Mucosa of descending colon (tissue), 3 donors: ENCODE data around the gene SHF. TPM values are rescaled to one million over a fixed set of nuclear protein-coding genes. Genes with fewer than 3 reads are reported as not detected.
"Not testable (repeated sequence)": the region's sequence is repeated elsewhere in the genome, so short reads cannot be mapped to it uniquely, and the experiment has no call there.

ENCODE experiments used
- ATAC-seq: fragments of 200-7000 bp; cut with Tn5 transposase; one replicate; pipeline ENCODE4 v1.9.1; 2020; ENCODE audit warnings: mild to moderate bottlenecking, moderate library complexity
- DNase-seq, 3 donors: peaks; one replicate each; pipeline ENCODE4 v3.0.0-alpha.2; 2020
- H3K36me3 ChIP-seq: fragments of 200-600 bp; one replicate; pipeline ENCODE4 v1.8.0; 2021; ENCODE audit warnings: low read depth, mild to moderate bottlenecking
- H3K4me1 ChIP-seq: fragments of 200-600 bp; one replicate; pipeline ENCODE4 v1.8.0; 2021; ENCODE audit warnings: low read depth, mild to moderate bottlenecking
- H3K4me3 ChIP-seq: fragments of 200-600 bp; one replicate; pipeline ENCODE4 v1.8.0; 2021; ENCODE audit warnings: mild to moderate bottlenecking
- H3K9me3 ChIP-seq: fragments of 200-600 bp; one replicate; pipeline ENCODE4 v1.8.0; 2021; ENCODE audit warnings: mild to moderate bottlenecking
- CTCF ChIP-seq: fragments of 200-600 bp; IDR thresholded peaks from one replicate; pipeline ENCODE4 v1.8.0; 2022; ENCODE audit warnings: antibody characterized with exemption, mild to moderate bottlenecking
- intact Hi-C, 2 donors: fragments of 100-400 bp; cut with DNase I in 1 of 2; cut with micrococcal nuclease in 1 of 2; formaldehyde crosslinking; loops; one replicate each; pipeline versions ENCODE4 v1.11.0 to v1.11.1; 2022; cut with DNase I, micrococcal nuclease
- total RNA-seq, 3 donors: library from RNA; stranded (reverse); fragmentation: NEBNext Ultra II Directional in 2 of 3; extraction: Animal tissue kit (Norgen Biotek cat#: 25700) in 2 of 3; gene quantifications; one replicate each; pipeline versions ENCODE4 v1.2.1 to v1.2.4, GENCODE V29; 2021 to 2023
- donor health status: DM: no; HTN: no; CAD: no; lungs with moderate emphysema.
- donor health status: DM: no; HTN: no; CAD: no.
- donor health status: DM: no; HTN: yes; CAD: no.

The SHF gene
- total RNA-seq, 3 donors from 2014 or later: 5.4 to 19.2 (median 14.9) TPM

GRCh38 chr15:45140557-45141250, 47.1 kb downstream of the SHF start:
- TF ChIP-seq CTCF: no peak
- H3K4me1 ChIP-seq: no peaks in the 10 kb centered on the region
- ATAC-seq: no peak
- H3K4me3 ChIP-seq: no peak overlapping the region
- DNase-seq: no peak
- H3K9me3 ChIP-seq: no peaks in the 10 kb centered on the region
- intact Hi-C loops: no loop called here
- H3K36me3 ChIP-seq: no peaks in the 10 kb centered on the region

GRCh38 chr15:45139770-45140169, 48.0 kb downstream of the SHF start:
- intact Hi-C loops: no loop called here
- H3K4me3 ChIP-seq: no peak overlapping the region
- TF ChIP-seq CTCF: no peak
- no peaks in the 10 kb centered on the region for H3K36me3 ChIP-seq
- H3K9me3 ChIP-seq: no peaks in the 10 kb centered on the region
- H3K4me1 ChIP-seq: peaks cover 6% of the 10 kb centered on the region
- DNase-seq (no peak), ATAC-seq (no peak)

GRCh38 chr15:45138814-45139765, 48.7 kb downstream of the SHF start:
- Histone ChIP-seq H3K4me1 (peaks cover 7% of the 10 kb centered on the region), H3K36me3 (no peaks in the 10 kb centered on the region), H3K9me3 (no peaks in the 10 kb centered on the region), H3K4me3 (no peak overlapping the region)
- DNase-seq (no peak), ATAC-seq (no peak)
- TF ChIP-seq CTCF: no peak
- intact Hi-C loops: no loop called here

GRCh38 chr15:45137703-45138102, 50.1 kb downstream of the SHF start:
- intact Hi-C loops: no loop called here
- H3K4me3 ChIP-seq: no peak overlapping the region
- TF ChIP-seq CTCF: no peak
- ATAC-seq: no peak
- peaks cover 7% of the 10 kb centered on the region for H3K4me1 ChIP-seq
- no peak for DNase-seq
- no peaks in the 10 kb centered on the region for H3K36me3 ChIP-seq
- H3K9me3 ChIP-seq: no peaks in the 10 kb centered on the region

GRCh38 chr15:45136378-45136764, 51.4 kb downstream of the SHF start:
- DNase-seq (no peak), ATAC-seq (no peak)
- intact Hi-C loops: no loop called here
- peaks cover 7% of the 10 kb centered on the region for H3K4me1 ChIP-seq
- no peaks in the 10 kb centered on the region for H3K36me3 ChIP-seq
- no peak for TF ChIP-seq CTCF
- no peak overlapping the region for H3K4me3 ChIP-seq
- H3K9me3 ChIP-seq: no peaks in the 10 kb centered on the region

- intact Hi-C loops, H3K9me3 ChIP-seq, DNase-seq, H3K4me3 ChIP-seq, H3K36me3 ChIP-seq, H3K4me1 ChIP-seq: not testable (repeated sequence)
- ATAC-seq: peak; percentile 4
These were observed 51.9 kb downstream of the SHF start for GRCh38 chr15:45135705-45136377.
